MCF 10A (cell line): Measurements from ENCODE around the gene CENPB. TPM values are rescaled to one million over a fixed set of nuclear protein-coding genes. Genes with fewer than 3 reads are reported as not detected.

ENCODE experiments used
- BruUV-seq: library from RNA; stranded (reverse); fragments of 400-500 nt; replicated peaks from 2 replicates; lab custom pipeline; 2021; lab: Mats Ljungman, UMichigan
- CTCF ChIA-PET: fragments of 300-600 bp; sonication (Branson Sonifier 250); formaldehyde crosslinking; extraction: SDS; loops from one replicate; lab custom pipeline; 2021; ENCODE audit warnings: antibody characterized with exemption, inconsistent platforms; lab: Yijun Ruan, JAX
- POLR2A ChIA-PET: fragments of 300-600, 350-650 bp; sonication (Branson Sonifier 250); formaldehyde crosslinking; extraction: SDS; loops from one replicate; lab custom pipeline; 2020; ENCODE audit warnings: antibody characterized with exemption, inconsistent platforms; lab: Yijun Ruan, JAX
- DNase-seq: peaks from one replicate; pipeline ENCODE4 v3.0.0-alpha.2; 2018; ENCODE audit not compliant: unreplicated experiment
- H3K27ac Mint-ChIP-seq: one replicate; pipeline ENCODE4 v1.8.0; 2022; ENCODE audit warnings: mild to moderate bottlenecking, low read depth, mixed read lengths; ENCODE audit not compliant: unreplicated experiment
- H3K27me3 Mint-ChIP-seq: one replicate; pipeline ENCODE4 v1.8.0; 2022; ENCODE audit warnings: mixed read lengths; ENCODE audit not compliant: insufficient read depth, unreplicated experiment
- H3K36me3 Mint-ChIP-seq: one replicate; pipeline ENCODE4 v1.8.0; 2022; ENCODE audit warnings: mild to moderate bottlenecking, moderate library complexity, mixed read lengths; ENCODE audit not compliant: insufficient read depth, unreplicated experiment
- H3K4me1 Mint-ChIP-seq: one replicate; pipeline ENCODE4 v1.8.0; 2022; ENCODE audit warnings: mixed read lengths; ENCODE audit not compliant: insufficient read depth, unreplicated experiment
- H3K4me3 Mint-ChIP-seq: one replicate; pipeline ENCODE4 v1.8.0; 2022; ENCODE audit warnings: mild to moderate bottlenecking, moderate library complexity, mixed read lengths; ENCODE audit not compliant: unreplicated experiment
- H3K9me3 Mint-ChIP-seq: one replicate; pipeline ENCODE4 v1.8.0; 2022; ENCODE audit warnings: mixed read lengths; ENCODE audit not compliant: unreplicated experiment
- intact Hi-C: fragments of 100-400 bp; cut with micrococcal nuclease; formaldehyde crosslinking; loops from 2 replicates; pipeline ENCODE4 v1.14.1; 2022
- total RNA-seq: library from RNA; stranded (reverse); gene quantifications from 2 replicates; pipeline ENCODE4 v1.2.3, GENCODE V29; 2022
- TF ChIP-seq, protein P1 (sequence below): fragments of 200-600 bp; IDR thresholded peaks from one replicate; pipeline ENCODE4 v1.8.0; 2022; ENCODE audit warnings: antibody characterized with exemption, mild to moderate bottlenecking; ENCODE audit not compliant: unreplicated experiment

The CENPB gene
- total RNA-seq, 1 experiment from 2014 or later: 54.8 TPM

DNA sequence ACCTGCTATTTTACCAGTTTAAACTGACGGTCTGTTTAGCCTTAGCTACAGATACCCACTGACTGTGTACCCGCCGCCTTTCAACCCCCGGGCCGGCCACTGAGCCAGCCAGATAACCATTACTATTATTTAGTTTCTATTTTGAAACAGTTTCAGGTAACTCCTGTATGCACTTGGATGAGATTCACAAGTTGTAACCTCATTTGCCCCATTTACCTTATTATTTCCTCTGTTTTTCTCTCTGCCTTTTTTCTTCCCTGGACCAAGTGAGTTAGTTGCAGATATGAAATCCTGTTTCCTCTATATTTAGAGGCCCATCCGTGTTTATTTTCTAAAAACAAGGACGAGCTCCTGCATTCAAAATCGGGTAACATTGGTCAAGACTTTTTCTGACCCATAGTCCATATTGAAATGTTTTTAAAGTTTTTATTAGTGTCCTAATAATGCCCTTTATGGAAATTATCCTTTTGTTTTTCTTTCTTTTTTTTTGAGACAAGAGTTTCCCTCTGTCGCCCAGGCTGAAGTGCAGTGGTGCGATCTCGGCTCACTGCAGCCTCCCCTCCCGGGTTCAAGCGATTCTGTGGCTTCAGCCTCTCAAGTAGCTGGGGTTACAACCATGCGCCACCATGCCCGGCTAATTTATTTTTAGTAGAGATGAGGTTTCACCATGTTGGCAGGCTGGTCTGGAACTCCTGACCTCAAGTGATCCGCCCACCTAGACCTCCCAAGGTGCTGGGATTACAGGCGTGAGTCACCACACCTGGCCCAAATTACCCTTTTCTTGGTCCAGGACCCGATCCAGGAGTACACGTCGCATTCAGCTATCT lies 34.6 kb upstream of the CENPB start:
- Mint-ChIP-seq H3K27ac (peak overlapping the region; percentile 96), H3K4me1 (peaks cover 19% of the 10 kb centered on the region), H3K36me3 (peaks cover 27% of the 10 kb centered on the region), H3K9me3 (no peaks in the 10 kb centered on the region), H3K27me3 (no peaks in the 10 kb centered on the region), H3K4me3 (peak overlapping the region; percentile 93)
- ChIA-PET CTCF (interaction anchor here (0.5 to 10.7 kb wide), 32 partner anchors 12 to 267 kb away, joined by 3 to 231 read pairs (median 4); partner anchors contain the start of genes ADISSP, CDC25B, CENPB and SIGLEC1), POLR2A (interaction anchor here (0.5 to 4.1 kb wide), 30 partner anchors 9 to 413 kb away, joined by 3 to 64 read pairs (median 6); partner anchors contain the start of genes ADISSP, CDC25B, MAVS and PANK2)
- intact Hi-C loops: loop anchor here (1.0 to 2.0 kb wide), 6 partner anchors 25 to 105 kb away; partner anchors contain the start of genes CDC25B, CENPB and MAVS
- BruUV-seq: TSS peak; percentile 66
- peak; percentile 59 for DNase-seq
- TF ChIP-seq, protein P1, sequence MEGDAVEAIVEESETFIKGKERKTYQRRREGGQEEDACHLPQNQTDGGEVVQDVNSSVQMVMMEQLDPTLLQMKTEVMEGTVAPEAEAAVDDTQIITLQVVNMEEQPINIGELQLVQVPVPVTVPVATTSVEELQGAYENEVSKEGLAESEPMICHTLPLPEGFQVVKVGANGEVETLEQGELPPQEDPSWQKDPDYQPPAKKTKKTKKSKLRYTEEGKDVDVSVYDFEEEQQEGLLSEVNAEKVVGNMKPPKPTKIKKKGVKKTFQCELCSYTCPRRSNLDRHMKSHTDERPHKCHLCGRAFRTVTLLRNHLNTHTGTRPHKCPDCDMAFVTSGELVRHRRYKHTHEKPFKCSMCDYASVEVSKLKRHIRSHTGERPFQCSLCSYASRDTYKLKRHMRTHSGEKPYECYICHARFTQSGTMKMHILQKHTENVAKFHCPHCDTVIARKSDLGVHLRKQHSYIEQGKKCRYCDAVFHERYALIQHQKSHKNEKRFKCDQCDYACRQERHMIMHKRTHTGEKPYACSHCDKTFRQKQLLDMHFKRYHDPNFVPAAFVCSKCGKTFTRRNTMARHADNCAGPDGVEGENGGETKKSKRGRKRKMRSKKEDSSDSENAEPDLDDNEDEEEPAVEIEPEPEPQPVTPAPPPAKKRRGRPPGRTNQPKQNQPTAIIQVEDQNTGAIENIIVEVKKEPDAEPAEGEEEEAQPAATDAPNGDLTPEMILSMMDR: no peak

DNA sequence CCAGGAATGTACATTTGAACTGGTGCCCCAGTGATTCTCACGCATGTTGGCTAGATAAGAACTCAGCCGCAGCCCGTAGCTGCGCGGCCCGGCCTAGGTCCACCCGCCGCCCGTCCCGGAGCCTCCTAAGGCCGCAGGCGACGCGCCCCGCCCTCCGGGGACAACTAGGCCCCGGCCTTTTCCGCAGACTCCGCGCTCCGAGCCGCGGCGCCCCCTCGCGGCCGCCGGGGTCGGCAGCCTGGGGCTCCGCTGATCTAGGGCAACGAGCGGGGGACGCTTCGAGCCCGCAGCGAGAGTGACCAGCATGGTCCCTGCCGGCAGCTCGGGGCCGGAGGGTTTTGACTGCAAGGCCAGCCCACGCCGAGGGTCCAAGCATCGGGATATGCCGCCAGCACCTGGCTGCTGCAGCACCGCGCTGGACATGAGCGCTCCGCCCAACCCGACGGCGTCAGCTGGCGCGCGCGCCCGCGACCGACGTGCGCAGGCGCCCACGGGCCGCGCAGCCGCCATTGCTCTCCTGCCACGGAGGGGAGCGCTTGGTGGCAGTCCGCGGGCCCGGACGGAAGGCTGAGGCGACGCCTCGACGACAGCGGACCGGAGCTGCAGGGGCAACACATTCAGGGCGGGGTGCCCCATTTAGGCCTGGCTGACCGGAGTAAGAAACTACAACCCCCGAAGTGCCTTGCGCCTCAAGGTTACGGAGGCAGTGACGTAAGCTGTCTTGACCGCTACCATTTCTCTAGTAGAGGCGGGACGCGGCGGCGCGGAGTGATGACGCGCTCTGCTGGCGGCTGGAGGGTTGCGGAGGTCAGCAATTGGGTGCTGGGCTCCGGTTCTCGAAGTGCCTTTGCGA lies 33.7 kb upstream of the CENPB start, which contains the start of gene AP5S1:
AP5S1 (plus strand) TSS at position 500 of the 853 bp plus-strand sequence. CDS start 1,571 bp downstream, outside the sequence.
- H3K36me3 Mint-ChIP-seq: peaks cover 19% of the 10 kb centered on the region
- no peaks in the 10 kb centered on the region for H3K9me3 Mint-ChIP-seq
- no TSS peak for BruUV-seq
- TF ChIP-seq, protein P1: peak; percentile 97
- intact Hi-C loops: loop anchor here (1.0 to 2.0 kb wide), 6 partner anchors 24 to 104 kb away; partner anchors contain the start of genes CDC25B, CENPB and MAVS
- POLR2A ChIA-PET: interaction anchor here (0.5 to 4.1 kb wide), 28 partner anchors 10 to 412 kb away, joined by 3 to 64 read pairs (median 6); partner anchors contain the start of genes ADISSP, CDC25B, MAVS and PANK2
- peak within 1 kb of the TSS; percentile 93 for H3K4me3 Mint-ChIP-seq
- peak; percentile 96 for DNase-seq
- CTCF ChIA-PET: interaction anchor here (0.7 to 10.7 kb wide), 34 partner anchors 12 to 270 kb away, joined by 3 to 231 read pairs (median 4); partner anchors contain the start of genes ADISSP, CDC25B, CENPB and SIGLEC1
- H3K27ac Mint-ChIP-seq: peak within 1 kb of the TSS; percentile 96
- H3K27me3 Mint-ChIP-seq: no peaks in the 10 kb centered on the region
- H3K4me1 Mint-ChIP-seq: peaks cover 19% of the 10 kb centered on the region

GRCh38 chr20:3819411-3820047 lies 33.0 kb upstream of the CENPB start:
- intact Hi-C loops: loop anchor here (1.0 to 2.0 kb wide), 6 partner anchors 23 to 103 kb away; partner anchors contain the start of genes CDC25B, CENPB and MAVS
- no peaks in the 10 kb centered on the region for H3K9me3 Mint-ChIP-seq
- no peaks in the 10 kb centered on the region for H3K27me3 Mint-ChIP-seq
- TF ChIP-seq, protein P1: no peak
- H3K4me1 Mint-ChIP-seq: peaks cover 19% of the 10 kb centered on the region
- peaks cover 11% of the 10 kb centered on the region for H3K36me3 Mint-ChIP-seq
- H3K27ac Mint-ChIP-seq: peak overlapping the region; percentile 96
- ChIA-PET CTCF (interaction anchor here (0.6 to 10.7 kb wide), 27 partner anchors 16 to 358 kb away, joined by 3 to 231 read pairs (median 5); partner anchors contain the start of genes ADISSP, CDC25B, CENPB and MAVS), POLR2A (interaction anchor here (0.7 to 4.1 kb wide), 14 partner anchors 13 to 342 kb away, joined by 3 to 64 read pairs (median 7); partner anchors contain the start of genes ADISSP, CDC25B and MAVS)
- TSS peak; percentile 19 for BruUV-seq
- H3K4me3 Mint-ChIP-seq: peak overlapping the region; percentile 93
- no peak for DNase-seq
